Epithelial cell of proximal tubule (primary cell): ENCODE data around the gene SDCCAG8. TPM values are rescaled to one million over a fixed set of nuclear protein-coding genes. Genes with fewer than 3 reads are reported as not detected.
"Not testable (repeated sequence)": the region's sequence is repeated elsewhere in the genome, so short reads cannot be mapped to it uniquely, and the experiment has no call there.

Experiments used
- DNase-seq: peaks from one replicate; pipeline ENCODE4 v3.0.0-alpha.2; 2011; ENCODE audit warnings: low read depth
- H3K4me3 ChIP-seq: 2 replicates; pipeline ENCODE4 v1.5.1; 2011; ENCODE audit warnings: low read depth, mild to moderate bottlenecking, low read length
- total RNA-seq: library from RNA; depleted of rRNA; stranded (reverse); fragments of >200 nt; gene quantifications from 2 replicates; pipeline ENCODE4 v1.2.3, GENCODE V29; 2015
- TF ChIP-seq, protein P1 (sequence below): conservative IDR thresholded peaks from 2 replicates; pipeline ENCODE4 v1.5.1; 2012; ENCODE audit warnings: low read depth, mild to moderate bottlenecking, low read length

SDCCAG8 gene
- total RNA-seq, result 22.0 and 86.9 TPM in 2 replicates

DNA sequence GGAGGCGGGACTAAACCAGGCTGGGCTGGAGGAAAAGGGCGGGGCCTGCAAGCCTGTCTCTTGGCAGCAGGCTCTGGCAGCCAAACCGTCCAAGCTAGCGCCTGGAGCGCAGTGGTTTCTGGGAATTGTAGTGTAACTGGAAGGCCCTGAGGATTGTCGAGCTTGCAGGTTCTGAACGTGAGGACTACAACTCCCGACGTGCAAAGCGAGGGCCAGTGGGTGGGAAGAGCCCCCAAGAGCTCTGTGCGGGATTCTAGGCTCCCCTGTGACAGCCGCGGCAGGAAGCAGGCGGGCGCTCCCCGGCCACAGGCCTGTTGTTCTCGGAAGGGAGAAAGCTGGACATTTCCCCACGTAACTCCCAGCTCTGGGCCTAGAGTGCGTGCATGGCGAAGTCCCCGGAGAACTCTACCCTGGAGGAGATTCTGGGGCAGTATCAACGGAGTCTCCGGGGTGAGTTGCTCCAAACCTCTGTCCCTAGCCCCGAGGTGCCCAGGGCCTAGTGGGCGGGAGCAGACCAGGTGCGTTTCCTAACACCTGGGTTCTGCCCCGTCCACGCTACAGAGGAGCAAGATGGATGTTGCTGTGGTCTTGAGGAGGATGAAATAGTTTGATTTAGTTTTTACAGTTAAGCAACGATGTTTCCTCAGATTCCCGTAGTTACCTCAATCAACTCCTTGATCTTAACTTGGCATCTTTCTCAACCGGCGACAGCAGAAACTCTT is at the start of gene SDCCAG8:
TSS of gene SDCCAG8 (plus strand) at position 251 of the 722 bp plus-strand sequence. CDS start at position 384, 133 bp downstream.
- peak; percentile 97 for DNase-seq
- TF ChIP-seq, protein P1, sequence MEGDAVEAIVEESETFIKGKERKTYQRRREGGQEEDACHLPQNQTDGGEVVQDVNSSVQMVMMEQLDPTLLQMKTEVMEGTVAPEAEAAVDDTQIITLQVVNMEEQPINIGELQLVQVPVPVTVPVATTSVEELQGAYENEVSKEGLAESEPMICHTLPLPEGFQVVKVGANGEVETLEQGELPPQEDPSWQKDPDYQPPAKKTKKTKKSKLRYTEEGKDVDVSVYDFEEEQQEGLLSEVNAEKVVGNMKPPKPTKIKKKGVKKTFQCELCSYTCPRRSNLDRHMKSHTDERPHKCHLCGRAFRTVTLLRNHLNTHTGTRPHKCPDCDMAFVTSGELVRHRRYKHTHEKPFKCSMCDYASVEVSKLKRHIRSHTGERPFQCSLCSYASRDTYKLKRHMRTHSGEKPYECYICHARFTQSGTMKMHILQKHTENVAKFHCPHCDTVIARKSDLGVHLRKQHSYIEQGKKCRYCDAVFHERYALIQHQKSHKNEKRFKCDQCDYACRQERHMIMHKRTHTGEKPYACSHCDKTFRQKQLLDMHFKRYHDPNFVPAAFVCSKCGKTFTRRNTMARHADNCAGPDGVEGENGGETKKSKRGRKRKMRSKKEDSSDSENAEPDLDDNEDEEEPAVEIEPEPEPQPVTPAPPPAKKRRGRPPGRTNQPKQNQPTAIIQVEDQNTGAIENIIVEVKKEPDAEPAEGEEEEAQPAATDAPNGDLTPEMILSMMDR, result no peak
- H3K4me3 ChIP-seq, result peak within 1 kb of the TSS; percentile 86

GRCh38 chr1:243211984-243212383 is 43.9 kb upstream of the SDCCAG8 start:
- DNase-seq, H3K4me3 ChIP-seq: not testable (repeated sequence)

GRCh38 chr1:243213045-243213787 is 42.6 kb upstream of the SDCCAG8 start:
- TF ChIP-seq, protein P1, result no peak
- no peak overlapping the region for H3K4me3 ChIP-seq
- no peak for DNase-seq

GRCh38 chr1:243215276-243215875 is 40.5 kb upstream of the SDCCAG8 start:
- H3K4me3 ChIP-seq, DNase-seq: not testable (repeated sequence)

DNA sequence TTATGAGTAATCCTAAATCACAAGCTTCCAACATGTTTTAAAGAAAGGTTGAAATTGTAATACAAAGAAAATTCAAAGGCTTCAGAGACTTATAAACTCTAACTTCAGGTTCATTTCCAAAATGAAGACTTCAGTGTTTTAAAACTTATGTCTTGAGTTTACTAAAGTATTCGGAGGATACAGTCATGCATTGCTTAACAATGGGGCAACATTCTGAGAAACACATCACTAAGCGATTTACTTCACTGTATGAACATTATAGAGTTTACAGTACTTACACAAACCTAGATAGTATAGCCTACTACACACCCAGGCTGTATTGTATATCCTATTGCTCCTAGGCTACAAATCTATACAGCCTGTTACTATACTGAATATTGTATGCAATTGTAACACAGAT is 39.1 kb upstream of the SDCCAG8 start:
- no peak overlapping the region for H3K4me3 ChIP-seq
- DNase-seq, result no peak
- TF ChIP-seq, protein P1, result no peak

DNA sequence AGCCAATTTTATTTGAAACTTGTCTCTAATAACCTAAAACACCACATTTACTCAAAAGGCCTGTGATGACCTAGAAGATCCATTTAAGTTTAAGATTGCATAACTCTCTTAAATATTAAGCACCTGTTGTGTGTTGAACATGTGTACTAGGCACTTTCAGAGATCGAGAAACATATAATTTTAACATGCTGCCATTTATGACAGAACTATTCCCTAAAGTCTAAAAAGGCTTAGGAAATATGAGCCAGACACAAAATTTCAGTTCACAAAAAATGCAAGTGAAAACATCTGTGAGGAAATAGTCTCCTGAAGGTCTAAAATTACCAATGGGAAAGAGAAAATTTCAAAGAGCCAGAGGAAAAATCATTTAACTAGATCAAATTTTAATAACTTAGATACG is 38.5 kb upstream of the SDCCAG8 start:
- TF ChIP-seq, protein P1, result no peak
- no peak overlapping the region for H3K4me3 ChIP-seq
- DNase-seq, result no peak

- TF ChIP-seq, protein P1, result no peak
- no peak for DNase-seq
- H3K4me3 ChIP-seq, result no peak overlapping the region
Observed at GRCh38 chr1:243218059-243218458, 37.8 kb upstream of the SDCCAG8 start.

DNA sequence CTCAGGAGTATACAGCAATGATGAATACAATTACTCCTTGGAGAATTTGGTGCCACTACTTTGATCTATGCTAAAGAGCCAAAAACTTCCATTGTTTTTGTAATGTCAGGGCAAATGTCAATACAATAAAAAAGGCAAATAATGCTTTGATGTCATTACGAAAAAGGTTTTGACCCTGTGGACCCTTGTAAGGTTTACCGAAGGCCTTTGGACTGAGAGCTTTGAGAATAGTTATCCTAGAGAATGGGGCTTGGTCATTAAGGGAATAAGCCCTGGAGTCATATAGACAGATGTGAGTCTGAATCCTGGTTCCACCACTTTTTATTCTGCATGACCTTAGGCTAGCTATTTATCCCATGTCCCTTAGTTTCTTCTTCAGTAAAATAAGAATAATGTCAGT is 28.2 kb upstream of the SDCCAG8 start:
- no peak overlapping the region for H3K4me3 ChIP-seq
- no peak for DNase-seq
- TF ChIP-seq, protein P1, result no peak
